Upper lobe of left lung (tissue), 6 donors: ENCODE data around the gene CHP1. TPM values are rescaled to one million over a fixed set of nuclear protein-coding genes. Genes with fewer than 3 reads are reported as not detected.
"Not testable (repeated sequence)": the region's sequence is repeated elsewhere in the genome, so short reads cannot be mapped to it uniquely, and the experiment has no call there.

ENCODE experiments used
- ATAC-seq, 2 donors: fragments of 200-7000 bp; cut with Tn5 transposase; one replicate each; pipeline ENCODE4 v1.9.1; 2022; ENCODE audit warnings: mild to moderate bottlenecking in 2 of 2, moderate library complexity in 2 of 2; ENCODE audit not compliant: low FRiP score in 2 of 2
- DNase-seq, 2 donors: peaks; one replicate each; pipeline ENCODE4 v3.0.0-alpha.2; 2019 to 2020
- H3K27ac ChIP-seq, 4 donors: fragments of 200-600 bp; sonication (generic); one replicate each; pipeline ENCODE4 v1.5.1; 2016 to 2019
- H3K27me3 ChIP-seq, 4 donors: fragments of 200-600 bp; sonication (generic); one replicate each; pipeline ENCODE4 v1.5.1; 2017 to 2019
- H3K36me3 ChIP-seq, 4 donors: fragments of 200-600 bp; sonication (generic); one replicate each; pipeline ENCODE4 v1.5.1; 2016 to 2019
- H3K4me1 ChIP-seq, 4 donors: fragments of 200-600 bp; sonication (generic); one replicate each; pipeline ENCODE4 v1.5.1; 2018 to 2019
- H3K4me3 ChIP-seq, 4 donors: fragments of 200-600 bp; sonication (generic); one replicate each; pipeline ENCODE4 v1.5.1; 2017 to 2019; ENCODE audit warnings: mild to moderate bottlenecking in 2 of 4, moderate library complexity in 1 of 4
- H3K9me3 ChIP-seq, 4 donors: fragments of 200-600 bp; sonication (generic); one replicate each; pipeline ENCODE4 v1.5.1; 2018 to 2019
- CTCF ChIP-seq, 6 experiments: fragments of 450-650 bp in 4 of 6; fragments of 200-600 bp in 2 of 6; sonication (generic) in 2 of 6; IDR thresholded peaks; one replicate each; pipeline ENCODE4 v1.5.1; 2016 to 2019; ENCODE audit warnings: antibody characterized with exemption in 6 of 6
- EP300 ChIP-seq, 4 donors: sonication (generic); formaldehyde crosslinking; IDR thresholded peaks; one replicate each; pipeline ENCODE4 v1.5.1; 2017; ENCODE audit warnings: antibody characterized with exemption in 4 of 4, control low read depth in 2 of 4
- POLR2A ChIP-seq, 4 donors: fragments of 450-650 bp; IDR thresholded peaks; one replicate each; pipeline ENCODE4 v1.5.1; 2016 to 2017; ENCODE audit warnings: antibody characterized with exemption in 4 of 4, mild to moderate bottlenecking in 2 of 4
- POLR2AphosphoS5 ChIP-seq, 2 donors: sonication (generic); formaldehyde crosslinking; IDR thresholded peaks; one replicate each; pipeline ENCODE4 v1.5.1; 2017; ENCODE audit warnings: antibody characterized with exemption in 2 of 2
- WGBS, 2 donors: methylation state at CpG; one replicate each; pipeline ENCODE4 v1.1.5; 2017 to 2018; 5-methylcytosine and 5-hydroxymethylcytosine counted together
- total RNA-seq, 6 donors: library from RNA; depleted of rRNA in 4 of 6; stranded (reverse); fragments of >200 nt in 4 of 6; gene quantifications; one replicate each; pipeline versions ENCODE4 v1.1.0 to v1.2.1, GENCODE V29; 2016 to 2021
- donor health status: DM: no; HTN: no; CAD: no; lungs with moderate emphysema.
- donor health status: DM: no; HTN: yes; CAD: no; lungs with severe emphysema.

CHP1 gene
- total RNA-seq, 6 donors from 2014 or later = 130 to 264 (median 200) TPM

GRCh38 chr15:41235929-41236328 lies 4.9 kb downstream of the CHP1 start:
- no peaks in the 10 kb centered on the region for H3K27me3 ChIP-seq
- no peak overlapping the region for H3K4me3 ChIP-seq
- H3K36me3 ChIP-seq = peaks cover 0 to 8% (median 0%) of the 10 kb centered on the region in 4 donors
- no peak for DNase-seq
- H3K4me1 ChIP-seq = peaks cover 14 to 30% (median 24%) of the 10 kb centered on the region in 4 donors
- H3K27ac ChIP-seq = no peak overlapping the region
- ATAC-seq = no peak
- H3K9me3 ChIP-seq = no peaks in the 10 kb centered on the region
- no peak for TF ChIP-seq POLR2AphosphoS5 (IDR thresholded peaks at IDR 0.05)
- TF ChIP-seq POLR2A (IDR thresholded peaks at IDR 0.05) = no peak
- TF ChIP-seq EP300 (IDR thresholded peaks at IDR 0.05) = no peak
- no peak for TF ChIP-seq CTCF (IDR thresholded peaks at IDR 0.05)

GRCh38 chr15:41238100-41238499 lies 7.0 kb downstream of the CHP1 start:
- 73 to 76% methylated on average over 5 of the region's 5 CpGs for WGBS, 2 donors
- Histone ChIP-seq H3K9me3 (no peaks in the 10 kb centered on the region), H3K36me3 (peaks cover 0 to 16% (median 0%) of the 10 kb centered on the region in 4 donors), H3K4me3 (no peak overlapping the region), H3K27me3 (no peaks in the 10 kb centered on the region), H3K4me1 (peaks cover 5 to 24% (median 14%) of the 10 kb centered on the region in 4 donors), H3K27ac (no peak overlapping the region)
- ATAC-seq (no peak), DNase-seq (no peak)
- TF ChIP-seq POLR2AphosphoS5 (IDR thresholded peaks at IDR 0.05) (no peak), POLR2A (IDR thresholded peaks at IDR 0.05) (no peak), CTCF (IDR thresholded peaks at IDR 0.05) (no peak), EP300 (IDR thresholded peaks at IDR 0.05) (no peak)

GRCh38 chr15:41241221-41241964 lies 10.3 kb downstream of the CHP1 start:
- Histone ChIP-seq H3K36me3 (peaks cover 0 to 46% (median 17%) of the 10 kb centered on the region in 4 donors), H3K4me1 (peaks cover 3 to 9% (median 5%) of the 10 kb centered on the region in 4 donors), H3K9me3 (no peaks in the 10 kb centered on the region), H3K4me3 (no peak overlapping the region), H3K27me3 (no peaks in the 10 kb centered on the region), H3K27ac (no peak overlapping the region)
- TF ChIP-seq EP300 (IDR thresholded peaks at IDR 0.05) = no peak
- no peak for TF ChIP-seq POLR2A (IDR thresholded peaks at IDR 0.05)
- no peak for TF ChIP-seq POLR2AphosphoS5 (IDR thresholded peaks at IDR 0.05)
- no peak for TF ChIP-seq CTCF (IDR thresholded peaks at IDR 0.05)
- whole genome bisulfite sequencing, 2 donors = 65 to 72% methylated on average over 6 of the region's 6 CpGs
- DNase-seq = peak in 1 of 2 donors; percentile 25
- ATAC-seq = no peak

DNA sequence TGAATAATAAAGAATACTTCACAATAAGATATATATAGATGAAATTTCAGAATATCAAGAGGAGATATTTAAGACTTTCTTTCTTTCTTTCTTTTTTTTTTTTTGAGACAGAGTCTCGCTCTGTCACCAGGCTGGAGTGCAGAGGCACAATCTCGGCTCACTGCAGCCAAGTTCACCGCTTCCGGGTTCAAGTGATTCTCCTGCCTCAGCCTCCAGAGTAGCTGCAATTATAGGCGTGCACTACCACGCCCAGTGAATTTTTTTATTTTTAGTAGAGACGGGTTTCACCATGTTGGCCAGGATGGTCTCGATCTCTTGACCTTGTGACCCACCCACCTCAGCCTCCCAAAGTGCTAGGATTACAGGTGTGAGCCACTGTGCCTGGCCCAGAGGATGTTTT lies 19.7 kb downstream of the CHP1 start:
- H3K27me3 ChIP-seq, ATAC-seq, DNase-seq, H3K4me3 ChIP-seq, H3K9me3 ChIP-seq, H3K4me1 ChIP-seq: not testable (repeated sequence)
- Histone ChIP-seq H3K36me3 (peaks cover 0 to 41% (median 11%) of the 10 kb centered on the region in 4 donors), H3K27ac (peak overlapping the region in 2 of 4 donors; percentile 27 to 31)
- 70 to 78% methylated on average over 8 of the region's 8 CpGs for WGBS, 2 donors

DNA sequence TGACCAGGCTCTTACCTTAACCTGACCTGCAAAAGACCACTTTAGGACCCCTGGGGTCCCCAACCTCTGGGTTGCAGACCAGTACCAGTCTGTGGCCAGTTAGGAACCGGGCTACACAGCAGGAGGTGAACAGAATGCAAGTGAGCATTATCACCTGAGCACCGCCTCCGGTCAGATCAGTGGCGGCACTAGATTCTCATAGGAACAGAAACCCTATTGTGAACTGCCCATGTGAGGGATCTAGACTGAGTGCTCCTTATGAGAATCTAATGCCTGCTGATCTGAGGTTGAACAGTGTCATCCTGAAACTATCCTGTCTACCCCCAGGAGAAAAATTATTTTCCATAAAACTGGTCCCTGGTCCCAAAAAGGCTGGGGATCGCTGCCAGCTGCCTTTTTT lies 20.3 kb downstream of the CHP1 start:
- ATAC-seq (no peak), DNase-seq (no peak)
- Histone ChIP-seq H3K9me3 (no peaks in the 10 kb centered on the region), H3K4me3 (no peak overlapping the region), H3K27ac (peak overlapping the region in 1 of 4 donors; percentile 31), H3K4me1 (peaks cover 0 to 12% (median 6%) of the 10 kb centered on the region in 4 donors), H3K27me3 (no peaks in the 10 kb centered on the region), H3K36me3 (peaks cover 0 to 35% (median 6%) of the 10 kb centered on the region in 4 donors)
- 98 to 100% methylated on average over 5 of the region's 5 CpGs for WGBS, 2 donors
- TF ChIP-seq POLR2AphosphoS5 (IDR thresholded peaks at IDR 0.05) (no peak), POLR2A (IDR thresholded peaks at IDR 0.05) (no peak), CTCF (IDR thresholded peaks at IDR 0.05) (no peak), EP300 (IDR thresholded peaks at IDR 0.05) (no peak)
